NCI-H1092 (cell line): Measurements from ENCODE around the gene EIF1.
A peak's percentile ranks its signal among the peaks of the same experiment; 100 is the strongest.
"Not testable (repeated sequence)": the region's sequence is repeated elsewhere in the genome, so short reads cannot be mapped to it uniquely, and the experiment has no call there.

Experiments used
- DNase-seq: peaks from one replicate; lab custom pipeline; 2025; lab: John Stamatoyannopoulos, UW

The EIF1 gene

DNA sequence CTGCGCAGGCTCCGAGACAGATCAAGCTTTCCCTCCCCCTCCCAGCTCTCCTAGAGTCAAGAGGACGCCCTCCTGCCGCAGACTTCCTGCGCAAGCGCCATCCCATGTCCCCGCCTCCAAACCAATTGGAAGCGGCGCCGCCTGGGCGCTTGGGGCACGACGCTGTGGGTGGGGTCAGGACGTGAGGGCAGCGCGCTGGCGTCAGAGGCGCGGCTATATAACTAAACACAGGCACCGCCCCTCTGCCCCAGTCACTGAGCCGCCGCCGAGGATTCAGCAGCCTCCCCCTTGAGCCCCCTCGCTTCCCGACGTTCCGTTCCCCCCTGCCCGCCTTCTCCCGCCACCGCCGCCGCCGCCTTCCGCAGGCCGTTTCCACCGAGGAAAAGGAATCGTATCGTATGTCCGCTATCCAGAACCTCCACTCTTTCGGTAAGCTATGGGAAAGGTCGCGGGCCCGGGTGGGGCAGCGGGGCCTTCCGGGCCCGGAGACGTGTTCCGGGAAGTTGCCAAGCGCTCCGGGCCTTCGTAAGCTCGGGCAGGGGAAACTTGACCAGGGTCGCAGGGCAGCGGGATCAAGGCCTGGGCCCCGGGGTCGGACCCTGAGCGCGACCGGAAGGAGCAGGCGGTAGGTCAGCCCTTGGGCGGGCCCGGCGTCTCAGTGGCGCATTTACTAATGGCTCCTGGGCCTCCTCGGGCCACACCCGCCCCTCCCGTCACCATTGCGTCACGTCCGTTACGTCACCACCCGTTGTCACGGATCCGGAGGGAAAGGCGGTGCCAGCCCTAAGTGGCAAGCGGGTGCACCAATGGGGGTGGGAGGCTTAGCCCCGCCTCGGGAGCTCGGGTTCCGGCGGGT lies at the start of gene EIF1:
TSS of gene EIF1 (plus strand) at position 245 of the 856 bp plus-strand sequence. CDS start at position 399, 154 bp downstream.
- peak; percentile 99 for DNase-seq

DNA sequence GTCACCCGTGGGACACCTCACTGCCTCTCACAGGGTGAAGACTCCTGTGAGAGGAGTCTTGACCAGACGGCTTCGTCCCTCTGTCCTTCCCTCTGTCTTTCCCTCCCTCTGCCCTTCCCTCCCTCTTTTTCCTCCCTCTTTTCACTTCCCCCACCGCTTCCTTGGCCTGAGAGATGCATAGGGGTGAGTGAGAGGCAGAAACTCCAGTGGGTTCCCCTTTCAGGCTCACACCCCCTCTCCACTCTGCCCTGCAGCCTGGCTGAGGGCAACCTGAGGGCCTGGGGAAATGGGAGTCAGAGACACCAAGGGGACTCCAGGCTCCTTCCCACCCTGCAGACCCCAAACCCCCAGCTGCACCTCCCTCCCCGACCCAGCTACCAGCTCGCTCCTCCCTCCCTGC lies 49.7 kb upstream of the EIF1 start:
- no peak for DNase-seq

DNA sequence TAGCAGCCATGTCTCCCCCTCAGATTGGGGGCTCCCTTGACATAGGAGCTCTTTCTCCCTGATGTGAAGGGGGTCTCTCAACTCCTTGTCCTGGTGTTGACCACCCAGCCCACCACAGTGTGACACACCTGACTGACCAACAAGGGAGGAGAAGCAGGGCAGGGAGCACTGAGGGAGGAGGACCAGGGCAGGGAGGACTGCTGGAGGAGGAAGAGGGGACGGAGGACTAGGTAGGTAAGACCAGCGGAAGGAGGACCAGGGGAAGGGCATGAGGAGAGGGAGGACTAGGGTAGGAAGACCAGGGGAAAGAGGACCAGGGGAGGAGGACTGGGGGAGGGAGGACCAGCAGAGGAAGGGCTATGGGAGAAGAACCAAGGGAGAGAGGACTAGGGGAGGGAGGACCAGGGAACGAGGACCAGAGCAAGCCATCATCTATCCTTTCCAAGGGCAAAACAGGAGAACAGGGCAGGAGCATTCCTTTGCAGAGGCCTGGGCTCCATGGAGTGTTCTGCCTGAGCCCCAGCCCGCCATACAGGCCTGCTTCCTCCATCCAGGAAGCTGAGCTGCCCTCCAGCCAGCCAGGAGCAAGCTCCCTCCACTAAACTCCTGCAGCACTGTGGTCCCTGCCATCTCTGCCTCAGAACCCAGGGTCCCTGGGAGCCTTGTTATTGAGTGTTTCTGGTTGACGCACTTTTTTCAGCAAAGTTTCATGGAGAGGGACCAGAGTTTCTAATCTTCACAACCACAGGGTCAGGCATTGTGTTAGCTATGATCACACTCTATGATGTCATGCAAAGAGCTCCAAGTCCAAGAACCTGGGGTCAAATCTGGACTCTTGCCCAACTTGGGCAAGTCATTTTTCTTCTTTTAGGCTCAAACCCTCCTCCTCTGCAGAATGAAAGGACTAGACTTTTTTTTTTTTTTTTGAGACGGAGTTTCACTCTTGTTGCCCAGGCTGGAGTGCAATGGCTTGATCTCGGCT lies 48.9 kb upstream of the EIF1 start:
- no peak for DNase-seq

DNA sequence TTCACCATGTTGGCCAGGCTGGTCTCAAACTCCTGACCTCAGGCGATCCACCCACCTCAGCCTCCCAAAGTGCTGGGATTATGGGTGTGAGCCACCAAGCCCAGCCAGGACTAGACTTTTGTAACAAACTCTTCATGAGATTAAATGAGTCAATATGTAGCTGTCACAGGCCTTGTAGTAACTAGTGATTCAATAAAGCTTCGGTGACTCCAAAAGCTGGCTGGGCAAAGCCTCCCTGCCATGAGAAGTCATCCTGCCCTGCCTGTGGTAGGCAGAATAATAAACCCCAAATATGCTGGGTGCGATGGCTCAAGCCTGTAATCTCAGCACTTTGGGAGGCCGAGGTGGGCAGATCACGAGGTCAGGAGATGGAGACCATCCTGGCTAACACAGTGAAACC lies 48.1 kb upstream of the EIF1 start:
- not testable (repeated sequence) for DNase-seq

DNA sequence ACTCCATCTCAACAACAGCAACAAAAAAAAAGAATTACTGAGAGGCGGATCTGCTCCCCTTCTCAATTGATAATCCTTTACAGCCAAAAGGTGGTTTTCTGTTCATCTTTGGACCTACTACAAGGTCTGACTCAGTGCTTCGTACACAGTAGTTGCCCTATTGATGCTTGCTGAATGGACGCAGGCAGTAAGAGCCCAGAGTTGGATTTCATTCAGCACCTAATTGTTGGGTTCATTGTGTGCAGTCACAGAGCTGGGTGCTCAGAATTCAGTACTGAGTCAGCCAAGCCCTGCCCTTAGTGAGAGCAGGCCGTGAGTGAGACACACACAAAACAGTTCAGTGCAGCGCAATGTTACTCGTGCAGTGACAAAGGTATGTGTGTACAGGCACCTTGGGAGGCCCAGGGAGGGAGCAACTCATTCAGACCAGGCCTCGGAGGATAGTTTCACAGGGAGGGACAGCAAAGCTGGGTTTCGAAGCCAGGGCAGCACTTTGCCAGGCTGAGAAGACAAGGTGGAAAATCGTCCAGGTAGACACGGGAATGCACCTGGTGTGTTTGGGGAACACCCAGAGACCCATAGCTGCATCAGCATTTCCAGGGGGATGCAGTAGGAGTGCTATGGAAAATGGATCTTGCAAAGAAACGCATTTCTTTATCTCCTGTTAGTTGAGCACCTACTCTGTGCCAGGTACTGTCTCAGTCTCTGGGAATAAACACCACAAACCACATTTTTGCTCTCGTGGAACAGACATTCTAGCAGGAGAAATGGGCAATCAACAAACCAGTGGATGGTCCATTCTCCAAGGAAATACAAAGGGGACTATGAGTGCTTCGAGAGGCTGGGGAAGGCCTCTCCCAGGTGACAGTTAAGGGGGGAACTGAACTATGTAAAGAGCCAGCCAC lies 46.2 kb upstream of the EIF1 start:
- no peak for DNase-seq

DNA sequence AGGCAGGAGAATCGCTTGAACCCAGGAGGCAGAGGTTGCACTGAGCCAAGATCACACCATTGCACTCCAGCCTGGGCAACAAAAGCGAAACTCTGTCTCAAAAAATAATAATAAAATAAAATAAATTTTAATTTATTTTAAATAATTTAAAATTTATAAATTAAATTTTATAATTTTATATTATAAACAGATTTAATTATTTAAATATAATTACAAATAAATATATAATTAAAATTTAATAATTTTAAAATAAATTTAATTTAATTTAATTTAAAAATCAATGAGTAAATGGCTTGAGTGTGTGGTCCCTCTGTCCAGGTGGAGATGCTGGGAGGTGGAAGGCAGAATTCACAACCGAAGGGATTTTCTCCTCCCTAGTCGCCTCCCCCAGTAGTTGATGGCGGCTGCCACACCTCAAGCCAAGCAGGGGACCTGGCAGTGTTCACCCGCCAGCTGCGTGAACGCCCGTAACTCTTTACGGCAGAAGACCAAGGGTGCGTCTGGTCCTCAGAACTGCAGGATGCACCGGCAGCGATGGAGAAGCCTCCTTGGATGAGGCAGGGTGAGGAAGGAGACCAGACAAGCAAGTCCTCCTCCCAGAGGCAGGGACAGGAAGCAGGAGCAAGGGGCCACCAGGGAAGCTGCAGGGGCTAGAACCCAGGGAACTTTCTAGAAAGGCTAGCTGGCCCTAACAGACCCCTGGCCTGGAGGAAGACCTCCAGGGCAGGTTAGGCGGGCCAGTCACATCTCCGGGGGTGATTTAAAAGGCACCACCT lies 41.5 kb upstream of the EIF1 start:
- DNase-seq = no peak

DNA sequence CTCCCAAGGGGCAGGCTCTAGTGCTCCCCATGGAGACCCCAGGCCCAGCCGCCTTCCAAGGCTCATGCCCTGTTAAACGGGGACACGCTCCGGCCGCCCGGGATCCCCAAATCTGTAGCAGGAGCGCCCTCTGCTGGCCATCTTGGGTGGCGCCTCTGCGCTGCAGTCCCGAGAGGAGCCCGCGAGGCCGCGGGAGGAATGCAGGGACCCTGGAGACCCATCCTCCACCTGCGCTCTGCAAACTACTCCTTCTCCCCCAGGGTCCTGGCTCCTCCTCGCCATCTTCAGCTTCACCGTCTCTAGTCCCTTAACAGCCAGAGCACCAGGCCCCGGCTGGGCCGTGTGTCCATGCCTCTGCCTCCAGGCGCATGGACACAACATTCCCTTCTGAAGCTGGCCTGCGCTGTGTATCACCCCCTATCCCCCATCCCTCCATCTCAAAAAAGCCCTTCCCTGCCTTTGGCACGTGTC lies 40.7 kb upstream of the EIF1 start:
- DNase-seq = peak; percentile 48

DNA sequence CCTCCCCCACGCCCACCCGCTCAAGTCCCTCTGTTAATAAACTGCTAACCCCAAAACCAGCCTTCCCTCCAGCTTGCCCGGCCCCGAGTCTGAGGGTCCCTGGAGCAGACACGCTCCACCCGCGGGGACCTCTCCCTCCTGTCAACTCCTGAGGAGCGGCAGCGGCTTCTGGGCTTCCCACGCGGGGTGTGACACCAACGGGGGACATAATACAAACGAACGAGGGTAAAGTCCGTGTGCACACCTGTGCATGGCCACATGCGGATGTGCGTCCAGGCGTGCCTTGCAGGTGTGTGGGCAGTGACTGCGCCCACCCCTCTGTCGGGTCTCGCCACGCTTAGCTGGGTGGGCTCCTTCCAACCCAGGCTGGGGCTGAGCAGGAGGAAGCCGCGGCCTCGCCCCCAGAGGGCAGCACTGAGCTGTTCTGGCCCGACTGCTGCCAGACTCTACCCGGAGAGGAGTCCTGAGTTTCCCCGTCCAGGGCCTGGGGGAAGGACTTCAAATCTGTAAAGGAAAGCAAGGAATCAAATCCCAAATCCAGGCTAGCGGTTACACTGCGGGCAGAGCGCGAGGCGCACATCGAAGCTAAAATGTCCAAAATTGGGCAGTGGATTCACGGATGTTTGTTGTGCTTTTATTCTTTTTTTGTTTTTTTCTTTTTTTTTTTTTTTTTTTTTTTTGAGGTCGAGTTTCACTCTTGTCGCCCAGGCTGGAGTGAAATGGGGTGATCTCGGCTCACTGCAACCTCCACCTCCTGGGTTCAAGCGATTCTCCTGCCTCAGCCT lies 40.1 kb upstream of the EIF1 start:
- peak; percentile 69 for DNase-seq

DNA sequence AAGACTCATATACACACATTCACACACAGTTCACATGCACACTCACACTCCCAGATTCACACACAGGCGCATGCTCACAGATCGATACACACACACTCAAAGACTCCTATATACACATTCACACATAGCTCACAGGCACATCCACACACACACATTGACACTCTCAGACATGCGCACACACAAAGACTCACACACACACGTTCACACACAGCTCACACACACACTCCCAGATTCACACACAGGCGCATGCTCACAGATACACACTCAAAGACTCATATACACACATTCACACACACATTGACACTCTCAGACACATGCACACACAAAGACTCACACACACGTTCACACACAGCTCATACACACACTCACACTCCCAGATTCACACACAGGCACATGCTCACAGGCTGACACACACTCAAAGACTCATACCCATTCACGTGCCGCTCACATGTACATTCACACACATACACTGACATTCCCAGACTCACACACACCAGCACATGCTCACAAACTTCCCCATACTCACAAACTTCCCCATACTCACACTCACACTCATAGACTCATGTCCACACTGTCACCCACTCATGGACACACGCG lies 38.7 kb upstream of the EIF1 start:
- no peak for DNase-seq

DNA sequence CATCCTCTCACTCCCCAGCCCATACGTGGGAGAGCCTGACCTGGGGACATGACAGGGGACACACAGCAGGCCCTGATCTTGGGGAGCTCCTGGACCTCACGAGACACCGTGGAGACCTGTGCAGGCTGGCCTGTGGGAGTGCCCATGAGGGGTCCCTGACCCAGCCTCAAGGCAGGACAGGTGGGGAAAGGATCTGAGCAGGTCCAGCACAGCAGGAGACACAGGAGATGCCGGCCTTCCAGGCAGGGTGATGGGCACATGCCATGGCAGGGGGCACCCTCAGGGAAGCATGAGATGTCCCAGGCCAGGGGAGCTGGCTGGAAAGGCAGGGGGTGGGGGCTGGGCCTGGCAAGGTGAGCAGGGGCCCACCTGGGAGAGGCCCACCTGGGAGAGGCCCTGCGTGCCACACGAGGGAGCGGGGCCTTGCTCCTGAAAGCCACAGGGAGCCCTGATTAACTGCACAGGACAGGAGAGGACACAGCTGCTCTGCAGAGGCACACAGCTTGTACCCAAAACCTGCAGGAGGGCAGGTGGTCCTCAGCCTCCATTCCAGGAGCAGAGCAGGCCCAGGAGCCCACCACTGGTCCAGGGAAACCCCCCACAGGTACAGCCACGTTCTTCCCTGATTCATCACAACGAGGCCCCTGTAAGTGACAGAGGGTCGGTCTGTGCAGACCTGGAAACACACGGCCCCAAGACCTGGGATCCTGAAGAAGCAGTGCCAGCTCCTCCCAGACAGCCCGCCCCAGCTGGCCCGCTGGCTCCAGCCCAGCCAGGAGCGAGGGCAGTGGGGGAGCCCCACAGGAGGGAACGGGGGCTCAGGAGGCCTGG lies 37.7 kb upstream of the EIF1 start:
- DNase-seq = no peak

DNA sequence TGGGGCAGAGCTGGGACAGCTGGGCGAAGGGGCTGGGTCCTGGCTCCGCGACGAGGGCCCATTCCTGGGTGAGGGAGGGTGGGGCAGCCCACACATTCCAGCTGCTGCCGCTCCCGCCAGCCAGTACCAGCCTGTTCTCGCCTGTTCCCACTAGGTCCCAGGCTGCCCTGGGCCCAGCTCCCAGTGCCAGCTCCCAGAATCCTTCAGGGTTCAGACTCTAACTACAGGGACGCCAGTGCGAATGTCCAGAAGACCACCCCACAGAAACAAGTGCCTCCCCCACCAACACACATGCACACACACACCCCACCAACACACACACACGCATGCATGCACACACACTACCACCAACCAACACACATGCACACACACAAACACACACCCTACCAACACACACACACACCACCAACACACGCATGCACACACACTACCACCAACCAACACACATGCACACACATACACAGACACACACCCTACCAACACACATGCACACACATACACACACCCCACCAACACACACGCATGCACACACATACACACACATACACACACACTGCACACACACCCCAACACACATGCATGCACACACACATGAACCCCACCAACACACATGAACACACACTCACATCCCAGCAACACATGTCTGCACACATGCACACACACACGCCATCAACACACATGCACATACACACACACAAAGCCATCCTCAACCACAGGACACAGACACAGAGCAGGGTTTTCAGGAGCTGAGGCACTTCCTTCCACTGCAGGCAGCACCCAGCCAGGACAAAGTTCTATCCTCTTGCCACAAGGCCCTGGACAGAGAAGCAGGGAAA lies 36.8 kb upstream of the EIF1 start:
- DNase-seq = no peak

DNA sequence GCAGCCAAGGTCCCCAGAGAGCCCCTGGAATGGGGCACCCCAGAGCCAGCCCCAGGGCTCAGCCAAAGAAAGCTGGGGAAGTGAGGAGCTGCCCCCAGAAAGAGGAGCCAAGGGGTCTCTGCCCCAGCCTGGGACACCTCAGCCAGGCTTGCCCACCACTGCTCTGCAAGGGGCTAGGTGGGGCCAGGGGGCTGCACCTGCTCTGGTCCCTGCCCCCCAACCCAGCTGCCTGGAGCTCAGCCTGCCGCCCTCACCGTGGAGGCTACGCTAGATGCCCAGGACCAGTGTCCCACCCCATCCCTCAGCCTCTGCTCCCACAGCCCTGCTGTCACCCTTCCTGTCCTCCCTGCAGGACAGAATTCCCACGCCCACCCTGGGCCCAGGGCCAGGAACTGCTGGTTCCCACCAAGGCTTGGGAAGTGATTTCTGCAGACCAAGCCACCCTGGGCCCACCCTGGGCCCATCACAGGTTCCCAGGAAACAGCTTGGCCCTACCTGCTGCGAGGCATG lies 36.2 kb upstream of the EIF1 start:
- no peak for DNase-seq

DNA sequence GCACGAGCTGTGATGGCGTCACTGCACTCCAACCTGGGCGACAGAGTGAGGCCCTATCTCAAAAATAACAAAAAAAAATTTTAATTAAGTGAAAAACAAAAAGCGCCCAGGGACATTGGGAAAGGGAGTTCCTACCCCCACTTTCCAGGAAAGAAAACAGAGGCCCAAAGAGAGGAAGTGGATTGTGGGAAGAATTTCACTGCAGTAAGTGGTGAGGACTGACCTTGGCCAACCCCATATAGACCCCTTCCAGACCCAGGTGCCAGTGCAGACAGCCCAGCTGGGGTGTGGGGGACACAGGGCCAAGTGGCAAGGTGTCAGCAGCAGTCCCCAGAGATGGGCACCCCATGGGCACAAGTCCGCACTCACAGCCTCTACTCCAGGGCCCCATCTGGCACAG lies 35.3 kb upstream of the EIF1 start:
- no peak for DNase-seq

DNA sequence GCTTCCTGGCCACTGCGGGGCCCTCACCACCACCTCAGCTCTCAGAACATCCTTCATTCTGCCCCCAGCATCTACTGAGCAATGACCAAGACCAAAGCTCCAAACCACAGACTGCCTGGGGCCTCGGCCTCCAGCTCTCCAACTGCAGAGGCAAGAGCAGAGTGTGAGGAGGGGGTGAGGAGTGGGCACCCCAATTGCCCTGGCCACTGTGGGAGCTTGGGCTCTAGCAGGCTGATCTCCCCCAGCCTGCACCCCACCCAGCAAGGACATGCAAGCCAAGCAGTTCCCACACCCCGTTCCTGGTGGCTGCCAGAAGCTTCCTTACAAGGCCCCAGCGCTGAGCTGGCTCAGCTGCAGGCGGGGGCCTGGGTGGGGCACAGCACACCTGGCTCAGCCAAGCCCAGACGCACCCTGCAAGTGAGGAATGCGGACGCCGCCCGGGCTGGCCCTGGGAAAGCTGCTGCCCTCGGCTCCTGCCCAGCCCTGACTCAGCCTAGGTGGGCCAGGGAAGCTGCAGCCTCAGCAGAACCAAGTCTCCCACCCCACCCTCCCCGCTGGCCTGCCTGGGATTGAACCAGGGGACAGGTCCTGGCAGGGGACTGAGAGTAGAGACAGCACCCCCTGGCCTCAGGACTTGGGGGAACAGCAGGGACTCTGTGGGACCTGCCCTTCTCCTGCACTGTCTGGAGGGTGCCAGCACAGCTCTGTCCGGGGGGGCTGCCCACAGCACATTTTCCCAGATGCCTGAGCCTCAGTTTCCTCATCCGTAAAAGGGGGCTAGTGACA lies 34.6 kb upstream of the EIF1 start:
- DNase-seq = no peak

DNA sequence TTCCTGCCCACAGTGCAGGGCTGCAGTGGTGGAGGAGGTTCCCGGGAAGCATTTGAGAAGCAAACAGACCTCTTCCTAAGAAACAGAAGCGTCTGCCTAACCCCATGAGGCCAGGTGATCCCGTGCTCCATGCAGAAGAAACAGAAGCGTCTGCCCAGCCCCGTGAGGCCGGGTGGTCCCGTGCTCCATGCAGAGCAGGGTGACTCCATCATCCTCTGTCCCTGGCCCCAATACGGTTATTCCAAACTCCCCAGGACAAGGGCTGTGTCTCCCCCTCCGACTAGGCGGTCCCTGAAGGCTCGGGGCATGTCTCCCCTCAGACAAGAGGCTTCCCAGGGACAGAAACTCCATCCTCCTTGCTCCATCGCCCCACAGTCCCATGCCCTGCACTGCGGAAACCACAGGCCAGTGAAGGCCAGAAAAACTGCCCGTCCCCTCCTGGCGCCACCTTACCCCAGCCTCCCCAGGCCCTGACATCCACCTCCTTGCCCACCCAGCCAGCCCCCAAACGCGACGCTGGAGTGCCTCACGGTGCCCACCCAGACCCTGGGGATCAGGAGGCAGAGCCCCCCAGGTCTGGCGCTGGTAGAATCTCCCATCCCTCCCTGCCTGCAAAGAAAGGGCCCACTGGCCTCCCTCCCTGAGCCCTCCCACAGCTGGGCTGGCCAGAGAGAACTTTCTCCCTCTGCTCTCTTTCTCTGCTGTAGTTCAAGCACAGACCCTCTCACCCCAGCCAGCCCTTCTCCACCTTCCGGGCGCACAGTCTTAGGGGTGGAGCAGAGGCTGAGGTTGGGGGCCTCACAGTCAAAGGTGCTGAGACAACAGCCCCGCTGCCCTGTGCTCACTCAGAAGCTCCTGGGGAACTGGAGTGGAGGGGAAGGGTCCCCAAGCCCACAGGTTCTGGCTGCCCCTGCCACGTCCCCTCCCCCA lies 33.7 kb upstream of the EIF1 start:
- no peak for DNase-seq
